Mesothelial cell of epicardium (in vitro differentiated cells): ENCODE data around the gene CAPZA1. TPM values are rescaled to one million over a fixed set of nuclear protein-coding genes. Genes with fewer than 3 reads are reported as not detected.
A peak's percentile ranks its signal among the peaks of the same experiment; 100 is the strongest.

Source experiments
- DNase-seq, 2 experiments: peaks; one replicate each; pipeline ENCODE4 v3.0.0; 2021; ENCODE audit warnings: low spot score in 2 of 2; ENCODE audit not compliant: unreplicated experiment in 2 of 2
- H3K27ac Mint-ChIP-seq: 2 replicates; pipeline ENCODE4 v1.8.0; 2021; ENCODE audit warnings: mixed read lengths
- H3K27me3 Mint-ChIP-seq: 2 replicates; pipeline ENCODE4 v1.8.0; 2021; ENCODE audit warnings: low read depth, mixed read lengths
- H3K36me3 Mint-ChIP-seq: 2 replicates; pipeline ENCODE4 v1.8.0; 2021; ENCODE audit warnings: mixed read lengths
- H3K4me1 Mint-ChIP-seq: 2 replicates; pipeline ENCODE4 v1.8.0; 2021; ENCODE audit warnings: mixed read lengths
- H3K4me3 Mint-ChIP-seq: 2 replicates; pipeline ENCODE4 v1.8.0; 2021; ENCODE audit warnings: mild to moderate bottlenecking, moderate library complexity, mixed read lengths
- H3K9me3 Mint-ChIP-seq: 2 replicates; pipeline ENCODE4 v1.8.0; 2021; ENCODE audit warnings: mixed read lengths
- CTCF ChIP-seq: fragments of 200-600 bp; sonication (generic); IDR thresholded peaks from one replicate; pipeline ENCODE4 v1.5.0; 2021; ENCODE audit warnings: antibody characterized with exemption; ENCODE audit not compliant: unreplicated experiment
- total RNA-seq: library from RNA; stranded (reverse); gene quantifications from 3 replicates; pipeline ENCODE4 v1.2.1, GENCODE V29; 2021

Gene CAPZA1
- total RNA-seq, 1 donor from 2014 or later: 109 TPM

GRCh38 chr1:112674440-112674985 lies 54.9 kb downstream of the CAPZA1 start, which contains the start of gene MOV10:
Gene MOV10 (plus strand): TSS chr1:112674659. CDS start chr1:112674913, 254 bp downstream.
- TF ChIP-seq CTCF: no peak
- Mint-ChIP-seq H3K4me1 (peaks cover 34% of the 10 kb centered on the region), H3K36me3 (peaks cover 19% of the 10 kb centered on the region), H3K9me3 (no peaks in the 10 kb centered on the region), H3K27me3 (no peaks in the 10 kb centered on the region), H3K4me3 (peak within 1 kb of the TSS; percentile 95), H3K27ac (peak within 1 kb of the TSS; percentile 97)
- DNase-seq: peak in 1 of 2 experiments; percentile 66

GRCh38 chr1:112674986-112675727 lies 55.5 kb downstream of the CAPZA1 start:
- Mint-ChIP-seq H3K9me3 (peaks cover 4% of the 10 kb centered on the region), H3K36me3 (peaks cover 16% of the 10 kb centered on the region), H3K27me3 (no peaks in the 10 kb centered on the region), H3K4me1 (peaks cover 34% of the 10 kb centered on the region), H3K4me3 (peak overlapping the region; percentile 95), H3K27ac (peak overlapping the region; percentile 97)
- peak; percentile 52 to 74 for DNase-seq
- no peak for TF ChIP-seq CTCF

- Mint-ChIP-seq H3K27me3 (no peaks in the 10 kb centered on the region), H3K27ac (peak overlapping the region; percentile 87), H3K9me3 (peaks cover 4% of the 10 kb centered on the region), H3K4me3 (peak overlapping the region; percentile 82), H3K4me1 (peaks cover 34% of the 10 kb centered on the region), H3K36me3 (peaks cover 10% of the 10 kb centered on the region)
- TF ChIP-seq CTCF: no peak
- no peak for DNase-seq
Measured at GRCh38 chr1:112675728-112676381, 56.2 kb downstream of the CAPZA1 start.

GRCh38 chr1:112676543-112676942 lies 56.9 kb downstream of the CAPZA1 start:
- no peaks in the 10 kb centered on the region for H3K27me3 Mint-ChIP-seq

GRCh38 chr1:112677501-112677900 lies 57.9 kb downstream of the CAPZA1 start:
- H3K9me3 Mint-ChIP-seq: peaks cover 4% of the 10 kb centered on the region
- DNase-seq: no peak
- H3K36me3 Mint-ChIP-seq: peaks cover 6% of the 10 kb centered on the region
- TF ChIP-seq CTCF: no peak
- H3K27ac Mint-ChIP-seq: no peak overlapping the region
- H3K4me3 Mint-ChIP-seq: no peak overlapping the region
- H3K27me3 Mint-ChIP-seq: no peaks in the 10 kb centered on the region
- H3K4me1 Mint-ChIP-seq: peaks cover 24% of the 10 kb centered on the region

More at GRCh38 chr1:112676543-112676942, 56.9 kb downstream of the CAPZA1 start:
- Mint-ChIP-seq H3K27ac (peak overlapping the region; percentile 28), H3K4me3 (peak overlapping the region; percentile 7), H3K36me3 (peaks cover 5% of the 10 kb centered on the region), H3K9me3 (peaks cover 4% of the 10 kb centered on the region), H3K4me1 (peaks cover 32% of the 10 kb centered on the region)
- TF ChIP-seq CTCF: no peak
- DNase-seq: no peak
